ENCODE measurements around the gene YWHAB.

- TF ChIP-seq GATA2 (IDR thresholded peaks at IDR 0.05; ENCODE audit: low read depth, low read length) (no peak), GATA3 (IDR thresholded peaks at IDR 0.05; ENCODE audit: low read depth, low read length) (no peak)
Measured at GRCh38 chr20:44851545-44851944, 34.0 kb upstream of the YWHAB start.

Data from SH-SY5Y (cell line).